ENCODE measurements around the gene WAC.

DNA sequence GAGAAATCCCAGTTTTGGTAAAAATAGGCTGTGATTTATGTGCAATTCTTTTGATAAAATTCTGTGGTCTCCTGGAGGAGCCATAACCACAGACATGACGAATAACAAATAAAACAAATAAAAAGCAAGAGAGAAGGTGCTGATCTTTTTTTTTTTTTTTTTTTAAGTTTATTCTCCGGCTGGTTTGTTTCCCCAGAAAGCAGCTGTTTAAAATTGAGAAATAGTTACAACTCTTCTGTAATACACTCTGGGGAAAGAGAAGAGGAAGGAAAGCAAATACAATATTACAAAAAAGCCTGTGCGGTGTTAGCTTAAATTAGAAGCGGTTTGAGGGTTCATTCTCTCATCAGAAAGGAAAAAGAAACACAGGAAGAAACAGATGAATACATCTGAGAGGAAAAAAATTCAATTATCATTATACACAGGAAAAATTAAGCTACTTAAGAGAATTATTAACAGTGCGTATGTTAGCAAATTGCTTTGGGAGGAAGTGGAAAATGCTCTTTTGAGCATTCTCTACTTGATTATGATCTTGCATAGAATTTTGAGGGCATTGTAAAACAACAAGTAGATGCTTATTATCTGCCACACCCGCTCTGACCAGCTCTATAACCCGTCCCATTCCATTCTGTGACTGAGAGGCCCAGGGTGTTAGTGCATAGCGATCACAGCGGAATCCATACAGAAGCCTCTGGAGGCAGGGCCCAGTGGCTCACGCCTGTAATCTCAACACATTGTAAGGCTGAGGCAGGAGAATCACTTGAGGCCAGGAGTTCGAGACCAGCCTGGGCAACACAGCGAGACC is 40.6 kb upstream of the WAC start:
- TF ChIP-seq, protein P1, sequence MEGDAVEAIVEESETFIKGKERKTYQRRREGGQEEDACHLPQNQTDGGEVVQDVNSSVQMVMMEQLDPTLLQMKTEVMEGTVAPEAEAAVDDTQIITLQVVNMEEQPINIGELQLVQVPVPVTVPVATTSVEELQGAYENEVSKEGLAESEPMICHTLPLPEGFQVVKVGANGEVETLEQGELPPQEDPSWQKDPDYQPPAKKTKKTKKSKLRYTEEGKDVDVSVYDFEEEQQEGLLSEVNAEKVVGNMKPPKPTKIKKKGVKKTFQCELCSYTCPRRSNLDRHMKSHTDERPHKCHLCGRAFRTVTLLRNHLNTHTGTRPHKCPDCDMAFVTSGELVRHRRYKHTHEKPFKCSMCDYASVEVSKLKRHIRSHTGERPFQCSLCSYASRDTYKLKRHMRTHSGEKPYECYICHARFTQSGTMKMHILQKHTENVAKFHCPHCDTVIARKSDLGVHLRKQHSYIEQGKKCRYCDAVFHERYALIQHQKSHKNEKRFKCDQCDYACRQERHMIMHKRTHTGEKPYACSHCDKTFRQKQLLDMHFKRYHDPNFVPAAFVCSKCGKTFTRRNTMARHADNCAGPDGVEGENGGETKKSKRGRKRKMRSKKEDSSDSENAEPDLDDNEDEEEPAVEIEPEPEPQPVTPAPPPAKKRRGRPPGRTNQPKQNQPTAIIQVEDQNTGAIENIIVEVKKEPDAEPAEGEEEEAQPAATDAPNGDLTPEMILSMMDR (IDR thresholded peaks at IDR 0.05) = no peak
- TF ChIP-seq POLR2A (IDR thresholded peaks at IDR 0.05) (no peak), EP300 (IDR thresholded peaks at IDR 0.05) (no peak), POLR2AphosphoS5 (IDR thresholded peaks at IDR 0.05) (no peak)
